KOPT-K1 (cell line): Measurements from ENCODE around the gene LONRF2.

Experiments
- H3K27ac ChIP-seq: fragments of 200-600 bp; sonication (generic); 2 replicates; pipeline ENCODE4 v1.5.1; 2016; ENCODE audit warnings: antibody characterized with exemption, mild to moderate bottlenecking, low read depth, low read length; ENCODE audit not compliant: poor library complexity, severe bottlenecking
- H3K36me3 ChIP-seq: fragments of 200-600 bp; sonication (generic); 2 replicates; pipeline ENCODE4 v1.5.1; 2017; ENCODE audit warnings: antibody characterized with exemption, mild to moderate bottlenecking, low read length, moderate library complexity; ENCODE audit not compliant: insufficient read depth
- H3K9me3 ChIP-seq: fragments of 200-600 bp; sonication (generic); 2 replicates; pipeline ENCODE4 v1.5.1; 2017; ENCODE audit warnings: antibody characterized with exemption, low read length, mild to moderate bottlenecking; ENCODE audit not compliant: insufficient read depth, poor library complexity, severe bottlenecking

LONRF2 gene

DNA sequence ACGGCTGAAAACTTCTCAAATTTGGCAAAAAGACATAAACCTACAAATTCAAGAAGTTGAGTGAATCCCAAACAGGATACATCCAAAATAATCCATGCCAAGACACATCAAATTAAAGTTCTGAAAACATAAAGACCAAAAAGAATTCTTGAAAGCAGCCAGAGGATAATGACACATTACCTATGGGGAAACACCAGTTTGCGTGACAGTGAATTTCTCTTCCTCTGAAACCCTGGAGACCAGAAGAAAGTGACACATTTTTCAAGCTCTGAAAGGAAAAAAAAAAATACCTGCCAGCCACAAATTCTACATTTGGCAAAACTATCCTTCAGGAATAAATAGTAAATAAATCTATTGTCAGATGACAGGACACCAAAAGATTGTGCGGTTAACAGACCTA is 93.9 kb downstream of the LONRF2 start:
- Histone ChIP-seq H3K27ac (no peak overlapping the region), H3K36me3 (no peaks in the 10 kb centered on the region), H3K9me3 (no peaks in the 10 kb centered on the region)

DNA sequence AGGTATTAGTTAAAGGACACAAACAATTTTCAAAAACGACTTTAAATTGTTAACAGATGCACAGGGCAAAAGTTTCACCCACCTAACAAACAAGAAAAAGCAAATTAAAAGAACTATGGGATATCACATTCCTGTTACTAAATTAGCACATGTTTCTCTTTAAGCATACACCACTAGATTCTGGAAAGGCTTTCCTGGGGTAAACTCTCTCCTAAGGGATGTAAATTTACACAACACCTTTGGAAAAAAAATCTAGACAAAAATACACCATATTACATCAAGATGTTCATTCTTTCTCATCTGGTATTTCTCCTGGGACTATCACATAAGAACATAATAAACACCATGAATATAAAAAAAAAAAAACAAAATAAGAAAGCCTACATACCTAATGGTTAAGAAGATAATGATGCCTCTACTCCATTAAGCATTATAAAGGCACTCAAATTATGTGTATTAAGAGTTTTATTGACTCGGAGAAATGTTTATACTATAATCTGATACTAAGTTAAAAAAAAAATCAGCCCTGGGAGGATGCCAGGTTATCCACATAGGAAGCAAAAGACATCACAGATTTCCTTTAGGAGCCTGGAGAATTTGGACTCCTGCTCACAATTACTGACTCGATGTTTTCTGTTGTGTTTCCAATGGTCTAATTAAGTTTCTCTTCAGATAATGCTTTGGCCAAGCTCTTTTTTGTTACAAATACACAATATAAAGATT is 97.2 kb downstream of the LONRF2 start:
- Histone ChIP-seq H3K36me3 (no peaks in the 10 kb centered on the region), H3K9me3 (no peaks in the 10 kb centered on the region), H3K27ac (no peak overlapping the region)

- H3K27ac ChIP-seq, result no peak overlapping the region
- H3K36me3 ChIP-seq, result no peaks in the 10 kb centered on the region
- H3K9me3 ChIP-seq, result no peaks in the 10 kb centered on the region
These were observed 98.8 kb downstream of the LONRF2 start for GRCh38 chr2:100223502-100223901.
